Astrocyte (in vitro differentiated cells and primary cell): Measurements from ENCODE around the gene AOAH.

Experiments
- CTCF ChIP-seq: IDR thresholded peaks from 2 replicates; pipeline ENCODE4 v1.5.1; 2011; ENCODE audit warnings: low read depth, mild to moderate bottlenecking, inconsistent platforms, low read length, moderate library complexity; ENCODE audit not compliant: insufficient read depth
- EZH2 ChIP-seq: IDR thresholded peaks from 2 replicates; pipeline ENCODE4 v1.6.1; 2012; ENCODE audit warnings: mild to moderate bottlenecking, low read length, inconsistent platforms; ENCODE audit not compliant: insufficient read depth

- TF ChIP-seq CTCF = no peak
- TF ChIP-seq EZH2 = no peak
These were observed 70.5 kb downstream of the AOAH start for GRCh38 chr7:36653663-36654355.
